Cardiac ventricle fibroblast (primary cell): ENCODE results near the gene FLVCR2. TPM values are rescaled to one million over a fixed set of nuclear protein-coding genes. Genes with fewer than 3 reads are reported as not detected.

Experiments used
- total RNA-seq: library from RNA; depleted of rRNA; stranded (reverse); fragments of >200 nt; gene quantifications from 2 replicates; pipeline ENCODE4 v1.2.3, GENCODE V29; 2015

Gene FLVCR2
- total RNA-seq = 3.7 and 4.6 TPM in 2 replicates

GRCh38 chr14:75578102-75578785 is at the start of gene FLVCR2:
Gene FLVCR2, plus strand, starts transcription at chr14:75578620. Its CDS starts 353 bp downstream, at chr14:75578973.

GRCh38 chr14:75660630-75661498 is 82.4 kb downstream of the FLVCR2 start, which contains the start of the genes ERG28 and TTLL5:
Gene ERG28, minus strand, starts transcription at chr14:75660876. Its CDS starts 3,374 bp downstream, at chr14:75657502.
Gene TTLL5, plus strand, starts transcription at chr14:75661246. Its CDS starts 1,904 bp downstream, at chr14:75663150.

Other genes with a start within 250 kb of the FLVCR2 start
- gene JDP2, start 150.6 kb upstream of the FLVCR2 start, total RNA-seq = 72.1 and 78.1 TPM in 2 replicates
- 0.88 TPM in 1 of 2 replicates, not detected in the other for gene BATF, start 56.2 kb upstream of the FLVCR2 start, total RNA-seq
- gene ERG28, start 82.3 kb downstream of the FLVCR2 start, total RNA-seq = 10.0 and 11.8 TPM in 2 replicates
- 13.7 and 14.4 TPM in 2 replicates for gene TTLL5, start 82.6 kb downstream of the FLVCR2 start, total RNA-seq